ENCODE results near the gene ANKRD1. TPM values are rescaled to one million over a fixed set of nuclear protein-coding genes. Genes with fewer than 3 reads are reported as not detected.

The ANKRD1 gene
- total RNA-seq (under 0.01 TPM in 1 of 2 replicates, not detected in the other), polyA plus RNA-seq (0.72 and 13.1 TPM in 2 replicates), polyA minus RNA-seq (ENCODE audit: low replicate concordance) (6.2 TPM in 1 of 2 replicates, not detected in the other)
- 0.54 and 9.4 TPM in 2 replicates for polyA plus RNA-seq (2012)

GRCh38 chr10:90920986-90921666, at the start of gene ANKRD1:
Gene ANKRD1, minus strand, starts transcription at chr10:90921087. Its CDS starts 60 bp downstream, at chr10:90921027.
- Histone ChIP-seq H3K4me2 (ENCODE audit: extremely low read depth, insufficient read depth, low read length) (no peak within 1 kb of the TSS), H3K27me3 (ENCODE audit: control insufficient read depth, insufficient read depth, low read length) (no peaks in the 10 kb centered on the region), H4K20me1 (ENCODE audit: control insufficient read depth, extremely low read depth, insufficient read depth, low read length) (no peaks in the 10 kb centered on the region), H3K4me1 (ENCODE audit: control insufficient read depth, extremely low read depth, insufficient read depth, low read length) (peaks cover 6% of the 10 kb centered on the region), H3K27ac (ENCODE audit: insufficient read depth, low read length) (no peak within 1 kb of the TSS), H2AFZ (ENCODE audit: low read length) (no peak within 1 kb of the TSS), H3K36me3 (ENCODE audit: control insufficient read depth, insufficient read depth, low read length) (no peaks in the 10 kb centered on the region), H3K9me3 (ENCODE audit: control insufficient read depth, insufficient read depth, low read depth, low read length) (no peaks in the 10 kb centered on the region), H3K4me3 (replicated peaks in 1 of 4; ENCODE audit: control extremely low read depth in 1 of 4, insufficient read depth in 1 of 4, low read depth in 3 of 4, low read length in 4 of 4) (no peak within 1 kb of the TSS), H3K9ac (ENCODE audit: insufficient read depth, low read length) (no peak within 1 kb of the TSS), H3K79me2 (ENCODE audit: control insufficient read depth, insufficient read depth, low read length) (no peaks in the 10 kb centered on the region)
- TF ChIP-seq CTCF (conservative IDR thresholded peaks at IDR 0.05 in 1 of 2, IDR thresholded peaks at IDR 0.05 in 1 of 2; ENCODE audit: low read depth in 1 of 2, low read length in 2 of 2): no peak
- TF ChIP-seq EZH2 (IDR thresholded peaks at IDR 0.05; ENCODE audit: low read length, missing control alignments): no peak
- peak; percentile 68 to 96 for DNase-seq (ENCODE audit: low read depth in 2 of 2)

- no peak overlapping the region for H3K27ac ChIP-seq (ENCODE audit: insufficient read depth, low read length)
- H3K9ac ChIP-seq (ENCODE audit: insufficient read depth, low read length): no peak overlapping the region
- TF ChIP-seq CTCF (conservative IDR thresholded peaks at IDR 0.05 in 1 of 2, IDR thresholded peaks at IDR 0.05 in 1 of 2; ENCODE audit: low read depth in 1 of 2, low read length in 2 of 2) (no peak), EZH2 (IDR thresholded peaks at IDR 0.05; ENCODE audit: low read length, missing control alignments) (no peak)
- H4K20me1 ChIP-seq (ENCODE audit: control insufficient read depth, extremely low read depth, insufficient read depth, low read length): no peaks in the 10 kb centered on the region
- peaks cover 3% of the 10 kb centered on the region for H3K4me1 ChIP-seq (ENCODE audit: control insufficient read depth, extremely low read depth, insufficient read depth, low read length)
- DNase-seq (ENCODE audit: low read depth in 2 of 2): peak; percentile 68 to 83
- no peaks in the 10 kb centered on the region for H3K27me3 ChIP-seq (ENCODE audit: control insufficient read depth, insufficient read depth, low read length)
- H3K4me2 ChIP-seq (ENCODE audit: extremely low read depth, insufficient read depth, low read length): no peak overlapping the region
- H2AFZ ChIP-seq (ENCODE audit: low read length): no peak overlapping the region
- no peaks in the 10 kb centered on the region for H3K79me2 ChIP-seq (ENCODE audit: control insufficient read depth, insufficient read depth, low read length)
- H3K9me3 ChIP-seq (ENCODE audit: control insufficient read depth, insufficient read depth, low read depth, low read length): no peaks in the 10 kb centered on the region
- no peaks in the 10 kb centered on the region for H3K36me3 ChIP-seq (ENCODE audit: control insufficient read depth, insufficient read depth, low read length)
- H3K4me3 ChIP-seq (replicated peaks in 1 of 4; ENCODE audit: control extremely low read depth in 1 of 4, insufficient read depth in 1 of 4, low read depth in 3 of 4, low read length in 4 of 4): no peak overlapping the region
Measured at GRCh38 chr10:90969947-90970673, 49.2 kb upstream of the ANKRD1 start.

- Histone ChIP-seq H3K27ac (ENCODE audit: insufficient read depth, low read length) (no peak overlapping the region), H3K4me1 (ENCODE audit: control insufficient read depth, extremely low read depth, insufficient read depth, low read length) (peaks cover 5% of the 10 kb centered on the region), H2AFZ (ENCODE audit: low read length) (no peak overlapping the region), H4K20me1 (ENCODE audit: control insufficient read depth, extremely low read depth, insufficient read depth, low read length) (no peaks in the 10 kb centered on the region), H3K36me3 (ENCODE audit: control insufficient read depth, insufficient read depth, low read length) (no peaks in the 10 kb centered on the region), H3K79me2 (ENCODE audit: control insufficient read depth, insufficient read depth, low read length) (no peaks in the 10 kb centered on the region), H3K9ac (ENCODE audit: insufficient read depth, low read length) (no peak overlapping the region), H3K27me3 (ENCODE audit: control insufficient read depth, insufficient read depth, low read length) (no peaks in the 10 kb centered on the region), H3K4me2 (ENCODE audit: extremely low read depth, insufficient read depth, low read length) (no peak overlapping the region), H3K4me3 (replicated peaks in 1 of 4; ENCODE audit: control extremely low read depth in 1 of 4, insufficient read depth in 1 of 4, low read depth in 3 of 4, low read length in 4 of 4) (no peak overlapping the region), H3K9me3 (ENCODE audit: control insufficient read depth, insufficient read depth, low read depth, low read length) (no peaks in the 10 kb centered on the region)
- DNase-seq (ENCODE audit: low read depth in 2 of 2): peak in 1 of 2 donors; percentile 30
- TF ChIP-seq CTCF (conservative IDR thresholded peaks at IDR 0.05 in 1 of 2, IDR thresholded peaks at IDR 0.05 in 1 of 2; ENCODE audit: low read depth in 1 of 2, low read length in 2 of 2) (no peak), EZH2 (IDR thresholded peaks at IDR 0.05; ENCODE audit: low read length, missing control alignments) (no peak)
Measured at GRCh38 chr10:90969121-90969534, 48.2 kb upstream of the ANKRD1 start.

Data from fibroblast of lung (primary cell).